PFSK-1 (cell line): ENCODE data around the gene TTLL11.

Experiments
- FOXP2 ChIP-seq: optimal IDR thresholded peaks from 2 replicates; pipeline ENCODE3; 2011; ENCODE audit warnings: borderline replicate concordance, control low read depth, inconsistent platforms; ENCODE audit not compliant: insufficient read depth; ENCODE audit errors: extremely low read length, extremely low read depth
- POLR2AphosphoS5 ChIP-seq: IDR thresholded peaks from 2 replicates; pipeline ENCODE4 v1.6.1; 2012; ENCODE audit warnings: low read depth, mild to moderate bottlenecking, control low read depth, low read length, moderate library complexity
- SIN3A ChIP-seq: IDR thresholded peaks from 2 replicates; pipeline ENCODE4 v1.6.1; 2012; ENCODE audit warnings: mild to moderate bottlenecking, low read length, moderate library complexity, borderline replicate concordance; ENCODE audit not compliant: insufficient read depth
- TAF1 ChIP-seq: IDR thresholded peaks from 2 replicates; pipeline ENCODE4 v1.6.1; 2012; ENCODE audit warnings: low read length, control low read depth, borderline replicate concordance; ENCODE audit not compliant: insufficient read depth
- TF ChIP-seq, protein P1 (sequence below), 2 experiments: IDR thresholded peaks; 2 replicates each; pipeline versions ENCODE4 v1.6.1 to v1.8.0; 2011 to 2012; ENCODE audit warnings: low read depth in 2 of 2, low read length in 2 of 2, control low read depth in 1 of 2, inconsistent platforms in 1 of 2, mild to moderate bottlenecking in 1 of 2, moderate library complexity in 1 of 2; ENCODE audit not compliant: insufficient read depth in 1 of 2

Gene TTLL11

DNA sequence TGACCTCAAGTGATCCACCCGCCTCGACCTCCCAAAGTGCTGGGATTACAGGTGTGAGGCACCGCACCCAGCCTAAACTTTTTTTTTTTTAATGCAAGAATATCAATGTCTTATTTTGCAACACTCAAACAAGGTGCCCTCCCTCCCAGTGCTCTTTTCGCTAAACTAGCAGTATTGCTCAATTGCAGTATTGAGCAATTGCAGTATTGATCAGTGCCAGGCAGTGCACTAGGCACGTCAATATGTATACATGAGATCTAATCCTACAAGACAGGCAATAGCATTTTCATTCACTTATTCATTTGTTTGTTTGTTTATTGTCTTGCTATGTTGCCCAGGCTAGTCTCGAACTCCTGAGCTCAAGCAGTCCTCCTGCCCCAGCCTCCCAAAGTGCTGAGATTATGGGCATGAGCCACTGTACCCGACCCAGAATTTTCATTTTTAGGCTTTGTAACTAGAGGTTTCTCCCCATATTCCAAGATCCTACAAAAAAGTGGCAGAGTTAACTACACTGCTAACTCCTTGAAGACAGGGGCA is 94.5 kb downstream of the TTLL11 start:
- TF ChIP-seq TAF1: no peak
- no peak for TF ChIP-seq POLR2AphosphoS5
- TF ChIP-seq SIN3A: no peak
- TF ChIP-seq FOXP2: no peak
- TF ChIP-seq, protein P1, sequence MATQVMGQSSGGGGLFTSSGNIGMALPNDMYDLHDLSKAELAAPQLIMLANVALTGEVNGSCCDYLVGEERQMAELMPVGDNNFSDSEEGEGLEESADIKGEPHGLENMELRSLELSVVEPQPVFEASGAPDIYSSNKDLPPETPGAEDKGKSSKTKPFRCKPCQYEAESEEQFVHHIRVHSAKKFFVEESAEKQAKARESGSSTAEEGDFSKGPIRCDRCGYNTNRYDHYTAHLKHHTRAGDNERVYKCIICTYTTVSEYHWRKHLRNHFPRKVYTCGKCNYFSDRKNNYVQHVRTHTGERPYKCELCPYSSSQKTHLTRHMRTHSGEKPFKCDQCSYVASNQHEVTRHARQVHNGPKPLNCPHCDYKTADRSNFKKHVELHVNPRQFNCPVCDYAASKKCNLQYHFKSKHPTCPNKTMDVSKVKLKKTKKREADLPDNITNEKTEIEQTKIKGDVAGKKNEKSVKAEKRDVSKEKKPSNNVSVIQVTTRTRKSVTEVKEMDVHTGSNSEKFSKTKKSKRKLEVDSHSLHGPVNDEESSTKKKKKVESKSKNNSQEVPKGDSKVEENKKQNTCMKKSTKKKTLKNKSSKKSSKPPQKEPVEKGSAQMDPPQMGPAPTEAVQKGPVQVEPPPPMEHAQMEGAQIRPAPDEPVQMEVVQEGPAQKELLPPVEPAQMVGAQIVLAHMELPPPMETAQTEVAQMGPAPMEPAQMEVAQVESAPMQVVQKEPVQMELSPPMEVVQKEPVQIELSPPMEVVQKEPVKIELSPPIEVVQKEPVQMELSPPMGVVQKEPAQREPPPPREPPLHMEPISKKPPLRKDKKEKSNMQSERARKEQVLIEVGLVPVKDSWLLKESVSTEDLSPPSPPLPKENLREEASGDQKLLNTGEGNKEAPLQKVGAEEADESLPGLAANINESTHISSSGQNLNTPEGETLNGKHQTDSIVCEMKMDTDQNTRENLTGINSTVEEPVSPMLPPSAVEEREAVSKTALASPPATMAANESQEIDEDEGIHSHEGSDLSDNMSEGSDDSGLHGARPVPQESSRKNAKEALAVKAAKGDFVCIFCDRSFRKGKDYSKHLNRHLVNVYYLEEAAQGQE (IDR thresholded peaks at IDR 0.05; ENCODE audit: insufficient read depth in 1 of 2, low read depth in 2 of 2, low read length in 2 of 2): no peak

DNA sequence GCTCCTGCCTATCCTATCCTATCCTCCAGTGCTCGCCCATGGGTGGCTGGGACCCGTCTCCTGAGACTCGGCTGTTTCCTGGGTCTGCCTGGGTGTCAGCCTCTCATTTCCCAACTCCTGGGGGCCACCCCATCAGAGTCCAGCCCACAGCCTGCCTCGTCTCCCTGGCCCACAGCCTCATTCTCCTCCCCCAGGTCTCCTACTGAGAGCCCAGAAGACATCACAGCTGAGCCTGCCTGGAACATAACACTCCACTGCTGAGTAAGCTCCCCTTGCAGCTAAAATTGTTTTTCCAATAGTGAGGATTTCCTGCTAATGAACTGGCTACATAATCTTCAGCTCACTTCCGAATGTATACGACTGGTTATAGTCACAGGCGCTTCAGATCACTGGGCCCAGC is 95.3 kb downstream of the TTLL11 start:
- TF ChIP-seq FOXP2: no peak
- TF ChIP-seq POLR2AphosphoS5: no peak
- no peak for TF ChIP-seq TAF1
- no peak for TF ChIP-seq SIN3A
- TF ChIP-seq, protein P1 (IDR thresholded peaks at IDR 0.05; ENCODE audit: insufficient read depth in 1 of 2, low read depth in 2 of 2, low read length in 2 of 2): no peak

DNA sequence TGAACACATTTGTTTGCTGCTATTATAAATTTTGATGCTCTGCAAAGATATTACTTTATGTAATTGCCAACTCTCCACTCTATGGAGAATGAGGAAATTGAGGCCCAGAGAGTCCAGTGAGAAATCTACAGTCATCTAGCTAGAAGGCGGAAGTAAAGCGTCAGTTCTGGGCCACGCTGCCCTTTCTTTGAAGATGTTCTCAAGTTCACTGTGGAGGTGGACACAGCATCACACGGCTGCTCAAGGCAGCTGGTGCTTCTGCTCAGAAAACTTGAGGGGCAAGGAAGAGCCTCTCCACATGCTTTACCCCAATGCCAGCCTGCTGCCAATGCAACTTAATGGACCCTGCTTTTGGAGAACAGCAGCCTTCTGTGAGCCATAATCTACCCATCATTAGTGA is 96.3 kb downstream of the TTLL11 start:
- no peak for TF ChIP-seq FOXP2
- TF ChIP-seq, protein P1 (IDR thresholded peaks at IDR 0.05; ENCODE audit: insufficient read depth in 1 of 2, low read depth in 2 of 2, low read length in 2 of 2): no peak
- TF ChIP-seq TAF1: no peak
- TF ChIP-seq POLR2AphosphoS5: no peak
- TF ChIP-seq SIN3A: no peak

DNA sequence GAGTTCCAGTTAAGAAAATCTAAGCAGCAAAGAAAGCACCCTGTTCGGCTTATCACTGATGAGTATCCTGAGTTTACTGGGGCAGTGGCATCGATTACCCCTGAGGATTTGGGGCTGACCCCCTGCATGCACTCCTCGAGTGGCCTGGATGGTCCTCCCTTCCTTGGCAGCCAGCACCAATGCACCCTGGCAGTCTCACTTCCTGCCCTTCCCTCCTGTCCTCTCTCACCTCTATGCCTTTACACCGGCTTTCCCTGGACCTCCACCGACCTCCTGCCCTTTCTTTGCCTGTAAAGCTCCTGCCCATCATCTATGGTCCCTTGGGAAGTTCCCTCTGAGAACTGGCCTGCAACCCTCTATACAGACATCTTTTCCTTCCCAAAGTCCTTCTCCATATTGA is 97.1 kb downstream of the TTLL11 start:
- TF ChIP-seq SIN3A (no peak), TAF1 (no peak), FOXP2 (no peak), POLR2AphosphoS5 (no peak)
- TF ChIP-seq, protein P1 (IDR thresholded peaks at IDR 0.05; ENCODE audit: insufficient read depth in 1 of 2, low read depth in 2 of 2, low read length in 2 of 2): no peak
